ENCODE measurements around the gene FIBCD1.

The FIBCD1 gene, protein sequence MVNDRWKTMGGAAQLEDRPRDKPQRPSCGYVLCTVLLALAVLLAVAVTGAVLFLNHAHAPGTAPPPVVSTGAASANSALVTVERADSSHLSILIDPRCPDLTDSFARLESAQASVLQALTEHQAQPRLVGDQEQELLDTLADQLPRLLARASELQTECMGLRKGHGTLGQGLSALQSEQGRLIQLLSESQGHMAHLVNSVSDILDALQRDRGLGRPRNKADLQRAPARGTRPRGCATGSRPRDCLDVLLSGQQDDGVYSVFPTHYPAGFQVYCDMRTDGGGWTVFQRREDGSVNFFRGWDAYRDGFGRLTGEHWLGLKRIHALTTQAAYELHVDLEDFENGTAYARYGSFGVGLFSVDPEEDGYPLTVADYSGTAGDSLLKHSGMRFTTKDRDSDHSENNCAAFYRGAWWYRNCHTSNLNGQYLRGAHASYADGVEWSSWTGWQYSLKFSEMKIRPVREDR

DNA sequence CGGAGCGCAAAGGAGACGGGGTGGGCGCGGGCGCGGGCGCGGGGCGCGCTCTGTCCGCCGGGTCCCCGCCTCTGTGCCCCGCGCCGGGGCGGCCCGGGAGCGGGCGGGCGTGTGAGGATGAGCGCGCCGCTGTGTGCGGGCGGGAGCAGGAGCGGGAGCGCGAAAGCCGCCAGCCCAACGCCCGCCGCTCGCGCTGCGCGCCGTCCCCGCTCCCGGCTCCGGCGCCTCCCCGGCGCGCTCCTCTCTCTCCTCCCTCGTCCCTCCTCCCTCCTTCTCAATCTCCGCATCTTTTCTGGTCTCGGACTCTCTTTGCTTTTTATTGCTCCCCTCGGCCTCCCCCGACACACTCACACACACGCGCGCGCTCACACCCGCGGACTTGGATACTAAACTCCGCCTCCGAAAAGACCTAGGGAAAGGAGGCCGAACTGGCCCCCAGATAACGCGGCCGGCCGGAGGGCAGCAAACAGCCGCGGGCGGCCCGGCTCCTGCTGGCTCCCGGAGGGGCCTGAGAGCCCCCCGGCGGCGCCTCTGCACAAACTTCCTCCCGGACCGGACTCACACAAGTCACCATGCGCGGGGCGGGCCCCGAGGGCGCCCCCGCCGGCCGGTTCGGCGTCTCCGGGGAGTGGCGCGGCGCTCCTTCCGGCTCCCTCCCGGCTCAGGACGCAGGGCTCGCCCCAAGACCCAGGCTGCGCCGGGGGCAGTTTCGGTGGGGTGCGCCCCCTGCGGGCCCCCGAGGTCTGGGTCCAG lies at the start of gene FIBCD1:
FIBCD1 (minus strand) TSS at position 596 of the 753 bp plus-strand sequence. CDS start 640 bp downstream, outside the sequence.
- DNase-seq (ENCODE audit: low read depth), result no peak
- peak within 1 kb of the TSS; percentile 57 for H3K4me3 ChIP-seq (ENCODE audit: low read depth, low read length)

DNA sequence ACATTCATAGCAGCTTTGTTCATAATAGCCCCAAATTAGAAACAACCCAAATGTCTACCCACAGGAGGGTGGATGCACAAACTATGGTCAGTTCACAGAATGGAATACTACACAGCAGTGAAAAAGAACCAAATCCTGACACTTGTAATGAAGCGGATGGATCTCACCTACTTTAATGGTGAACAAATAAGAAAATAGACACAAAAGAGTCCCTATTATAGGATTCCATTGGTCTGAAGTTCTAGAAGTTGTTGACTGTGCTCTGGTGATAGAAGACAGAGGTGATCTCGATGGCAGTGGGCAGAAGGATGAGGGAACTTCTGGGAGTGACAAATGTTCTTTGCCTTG lies 49.3 kb upstream of the FIBCD1 start:
- H3K4me3 ChIP-seq (ENCODE audit: low read depth, low read length), result no peak overlapping the region
- DNase-seq (ENCODE audit: low read depth), result no peak

DNA sequence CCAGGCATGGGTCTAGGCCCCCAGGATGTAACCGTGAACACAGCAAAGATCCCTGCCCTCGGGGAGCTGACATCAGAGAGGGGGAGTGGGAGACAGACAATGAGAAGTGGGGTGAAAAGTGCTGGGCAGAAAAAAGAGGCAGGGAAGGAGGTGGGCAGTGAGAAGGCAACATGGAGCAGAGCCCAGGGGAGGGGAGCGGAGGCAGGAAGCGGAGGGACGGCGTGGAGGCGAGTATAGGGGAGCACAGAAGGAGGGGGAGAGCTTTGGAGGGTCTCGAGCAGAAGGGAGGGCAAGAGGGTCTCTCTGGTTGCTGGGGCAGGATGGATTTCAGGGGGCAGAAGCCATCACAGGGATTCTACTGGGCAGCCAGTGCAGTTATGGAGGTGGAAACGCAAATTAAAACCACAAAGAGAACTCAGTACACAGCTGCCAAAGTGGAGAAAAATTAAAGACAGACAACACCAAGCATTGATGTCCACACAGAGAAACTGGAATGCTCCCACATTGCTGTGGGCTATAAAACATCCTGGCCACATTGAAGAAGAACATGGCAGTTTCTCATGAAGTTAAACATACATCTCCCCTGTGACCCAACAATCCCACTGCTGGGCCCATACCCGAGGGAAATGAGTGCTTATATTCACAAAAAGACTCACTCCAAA lies 48.8 kb upstream of the FIBCD1 start:
- no peak for DNase-seq (ENCODE audit: low read depth)
- H3K4me3 ChIP-seq (ENCODE audit: low read depth, low read length), result no peak overlapping the region

DNA sequence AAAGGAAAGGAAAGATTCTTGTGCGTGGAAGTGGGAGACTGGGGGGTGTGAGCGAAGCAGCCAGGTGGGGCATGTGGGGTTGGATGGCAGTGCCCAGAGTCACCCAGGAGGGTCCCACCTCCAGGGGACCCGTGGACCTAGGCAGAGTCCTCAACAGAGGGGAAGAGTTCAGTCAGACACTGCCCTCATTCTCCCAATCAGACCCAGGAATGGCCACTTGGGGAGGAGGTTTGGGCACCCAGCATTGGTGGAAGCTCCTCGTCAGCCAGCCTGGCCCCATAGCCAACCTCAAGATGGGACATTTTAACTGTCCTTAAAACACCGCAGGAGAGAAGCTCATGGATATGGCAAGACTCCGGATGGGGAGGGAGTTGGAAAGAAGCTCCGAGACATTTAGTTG lies 48.0 kb upstream of the FIBCD1 start:
- no peak overlapping the region for H3K4me3 ChIP-seq (ENCODE audit: low read depth, low read length)

DNA sequence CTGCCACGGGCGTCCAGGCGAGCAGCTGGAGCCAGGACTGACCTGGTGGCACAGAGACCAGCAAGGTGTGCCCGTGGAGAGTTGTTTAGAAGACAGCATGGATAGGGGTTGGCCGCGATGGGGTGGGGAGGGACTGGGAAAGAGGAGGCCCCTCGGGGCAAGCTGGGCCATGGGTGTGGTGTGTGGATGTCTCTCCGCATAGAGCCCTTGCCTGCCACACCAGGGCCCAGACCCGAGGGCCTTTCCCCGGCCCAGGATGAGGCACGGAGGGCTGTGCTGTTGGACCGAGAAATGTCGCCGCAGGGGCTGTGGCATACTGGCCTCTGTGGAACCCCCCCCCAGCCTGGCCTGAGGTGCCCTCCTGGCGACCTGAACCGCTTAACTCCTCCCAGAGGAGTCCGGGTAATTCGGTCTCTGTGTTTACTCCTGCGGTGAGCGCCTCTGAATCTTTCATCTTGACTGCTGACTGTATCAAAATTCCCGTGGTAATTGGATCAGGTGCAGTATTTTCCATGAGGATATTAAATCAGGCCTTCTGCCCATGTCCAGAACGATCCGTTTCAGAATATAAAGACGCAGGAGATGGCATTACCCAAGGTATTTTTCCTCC lies 47.4 kb upstream of the FIBCD1 start:
- no peak for DNase-seq (ENCODE audit: low read depth)
- H3K4me3 ChIP-seq (ENCODE audit: low read depth, low read length), result no peak overlapping the region

More for the DNA sequence above, 48.0 kb upstream of the FIBCD1 start:
- no peak for DNase-seq (ENCODE audit: low read depth)

DNA sequence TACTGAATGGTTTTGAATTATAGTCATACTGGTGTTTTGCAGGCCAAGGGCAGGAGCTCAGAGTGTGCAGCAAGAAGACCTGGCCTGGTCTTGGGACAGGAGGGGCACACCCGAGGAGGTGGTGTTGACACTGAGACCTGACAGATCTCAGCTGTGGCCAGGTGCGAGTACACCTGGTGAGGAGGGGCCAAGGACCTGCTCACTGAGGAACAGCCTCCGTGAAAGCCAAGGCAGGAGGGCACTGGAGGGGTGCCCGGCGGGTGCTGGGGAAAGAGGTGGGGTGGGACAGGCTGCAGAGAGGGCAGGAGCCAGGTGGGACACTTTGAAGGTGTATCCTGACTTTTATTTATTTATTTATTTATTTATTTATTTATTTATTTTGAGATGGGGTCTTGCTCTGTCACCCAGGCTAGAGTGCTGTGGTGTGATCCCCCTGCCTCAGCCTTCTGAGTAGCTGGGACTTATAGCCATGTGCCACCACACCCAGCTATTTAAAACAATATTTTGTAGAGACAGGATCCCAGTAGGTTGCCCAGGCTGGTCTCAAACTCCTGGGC lies 46.6 kb upstream of the FIBCD1 start:
- H3K4me3 ChIP-seq (ENCODE audit: low read depth, low read length), result no peak overlapping the region
- no peak for DNase-seq (ENCODE audit: low read depth)

DNA sequence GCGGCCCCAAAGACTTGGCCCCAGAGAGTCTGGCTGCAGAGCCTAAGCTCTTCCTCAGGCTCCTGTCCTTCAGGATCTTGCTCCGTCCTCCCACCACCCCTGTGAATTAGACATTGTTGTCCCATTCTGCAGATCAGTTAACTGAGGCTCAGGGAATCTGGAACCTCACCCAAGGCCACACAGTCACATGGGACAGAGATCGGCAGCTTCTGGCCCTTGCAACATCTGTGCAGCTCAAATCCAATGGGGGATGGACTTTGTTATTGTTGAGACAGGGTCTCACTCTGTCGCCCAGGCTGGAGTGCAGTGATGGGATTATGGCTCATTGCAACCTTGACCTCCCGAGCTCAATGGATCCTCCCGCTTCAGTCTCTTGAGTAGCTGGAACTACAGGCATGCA lies 46.0 kb upstream of the FIBCD1 start:
- H3K4me3 ChIP-seq (ENCODE audit: low read depth, low read length), result no peak overlapping the region
- DNase-seq (ENCODE audit: low read depth), result no peak

DNA sequence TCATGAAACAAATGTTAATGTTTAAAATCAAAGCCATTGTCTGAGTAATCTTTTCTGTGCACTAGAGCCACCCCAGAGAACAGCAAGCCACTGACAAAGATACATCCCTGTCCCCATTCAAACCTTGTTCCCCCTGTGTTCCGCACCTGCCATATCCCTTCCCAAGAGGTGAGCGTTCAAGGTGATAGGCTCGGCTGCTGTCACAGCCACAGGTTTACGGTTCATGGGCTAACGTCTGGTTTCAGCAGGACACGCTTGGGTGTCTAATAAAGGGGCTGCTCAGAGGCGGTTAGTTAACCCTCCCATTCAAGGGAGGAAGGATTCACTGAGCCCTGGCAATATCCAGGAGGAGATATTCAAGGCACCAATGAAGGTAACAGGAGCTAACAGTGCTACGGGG lies 45.5 kb upstream of the FIBCD1 start:
- no peak for DNase-seq (ENCODE audit: low read depth)
- H3K4me3 ChIP-seq (ENCODE audit: low read depth, low read length), result no peak overlapping the region

DNA sequence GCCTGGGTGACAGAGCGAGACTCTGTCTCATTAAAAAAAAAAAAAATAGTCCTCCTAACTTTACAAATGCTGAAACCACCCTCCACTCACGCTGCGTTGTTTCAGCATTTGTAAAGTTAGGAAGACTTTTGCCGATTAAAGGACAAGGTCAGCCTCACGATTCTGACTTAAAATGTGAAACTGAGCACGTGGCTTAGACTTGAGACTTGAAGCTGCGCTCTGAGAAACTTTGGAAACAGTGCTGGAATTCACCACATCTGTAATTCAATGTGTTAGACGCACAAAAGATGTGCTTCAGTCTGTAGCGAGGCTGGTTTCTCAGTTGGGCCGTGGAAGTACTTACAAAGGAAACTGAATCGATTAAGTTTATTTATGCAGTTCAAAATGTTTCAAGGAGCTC lies 44.9 kb upstream of the FIBCD1 start:
- DNase-seq (ENCODE audit: low read depth), result no peak

DNA sequence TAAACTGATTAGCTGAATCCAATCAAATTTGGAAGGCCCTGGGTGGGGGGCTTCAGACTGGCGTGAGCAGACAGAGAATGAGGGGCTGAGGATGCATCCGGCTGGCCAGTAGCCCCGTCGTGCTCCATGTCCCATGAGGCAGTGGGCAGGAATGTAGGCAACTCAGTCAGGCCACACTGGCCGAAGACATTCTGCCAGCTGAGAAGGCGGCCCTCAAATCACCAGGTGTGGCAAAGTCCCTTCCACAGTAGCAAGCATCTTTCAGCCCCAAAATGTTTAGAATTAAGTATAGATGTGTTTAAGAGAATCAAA lies 44.3 kb upstream of the FIBCD1 start:
- no peak overlapping the region for H3K4me3 ChIP-seq (ENCODE audit: low read depth, low read length)
- no peak for DNase-seq (ENCODE audit: low read depth)

More for the DNA sequence above, 44.9 kb upstream of the FIBCD1 start:
- H3K4me3 ChIP-seq (ENCODE audit: low read depth, low read length), result no peak overlapping the region

DNA sequence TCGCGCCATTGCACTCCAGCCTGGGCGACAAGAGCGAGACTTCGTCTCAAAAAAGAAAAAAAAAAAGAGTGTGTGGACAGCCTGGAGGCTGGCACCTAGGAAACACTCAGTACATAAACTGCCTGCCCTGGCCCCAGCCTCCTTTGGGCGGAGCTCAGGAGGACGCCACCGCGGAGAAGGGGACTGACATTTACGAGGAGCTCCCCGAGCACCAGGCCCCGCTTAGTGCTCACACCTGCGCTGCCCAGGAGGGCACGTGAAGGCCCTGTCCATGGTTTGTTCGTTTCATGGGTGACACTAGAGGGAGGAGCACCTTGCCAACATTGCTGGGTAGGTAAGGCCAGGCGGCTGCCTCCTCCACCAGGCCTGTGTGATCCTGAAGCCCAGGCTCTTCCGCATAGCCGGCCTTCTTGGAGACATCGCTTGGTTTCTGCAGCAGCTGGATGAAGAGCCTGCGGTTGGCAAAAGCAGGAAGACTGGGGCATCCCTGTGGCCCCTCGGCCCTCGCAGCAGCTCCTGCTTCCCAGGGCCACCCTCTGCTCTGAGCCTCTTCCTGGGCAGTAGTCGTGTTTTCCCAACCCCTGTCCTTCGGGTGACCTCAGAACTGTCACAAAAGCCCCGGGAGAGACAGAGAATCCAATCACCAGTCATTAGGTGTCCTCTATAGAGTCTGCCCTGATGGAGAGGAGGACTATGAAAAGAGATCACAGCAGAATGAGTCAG lies 43.8 kb upstream of the FIBCD1 start:
- DNase-seq (ENCODE audit: low read depth), result no peak

DNA sequence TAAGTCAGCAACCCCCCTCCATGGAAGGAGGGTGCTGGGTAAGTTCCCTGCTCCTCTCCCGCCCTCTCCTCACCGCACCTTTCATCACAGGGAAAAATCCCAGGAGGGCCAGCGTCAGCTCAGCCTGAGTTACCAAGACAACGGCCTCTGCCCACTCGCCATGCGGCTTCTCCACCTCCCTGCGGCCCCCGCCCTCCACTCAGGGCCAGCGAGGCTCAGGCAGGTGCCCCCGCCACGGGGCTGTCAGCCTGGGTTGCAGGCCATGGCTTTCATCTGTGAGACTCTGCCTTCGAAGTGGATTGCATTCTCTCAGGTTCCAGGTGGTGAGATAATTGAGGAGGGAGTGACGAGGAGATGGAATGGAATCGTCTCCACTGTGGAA lies 42.7 kb upstream of the FIBCD1 start:
- H3K4me3 ChIP-seq (ENCODE audit: low read depth, low read length), result no peak overlapping the region
- no peak for DNase-seq (ENCODE audit: low read depth)

More for the DNA sequence above, 43.8 kb upstream of the FIBCD1 start:
- no peak overlapping the region for H3K4me3 ChIP-seq (ENCODE audit: low read depth, low read length)

DNA sequence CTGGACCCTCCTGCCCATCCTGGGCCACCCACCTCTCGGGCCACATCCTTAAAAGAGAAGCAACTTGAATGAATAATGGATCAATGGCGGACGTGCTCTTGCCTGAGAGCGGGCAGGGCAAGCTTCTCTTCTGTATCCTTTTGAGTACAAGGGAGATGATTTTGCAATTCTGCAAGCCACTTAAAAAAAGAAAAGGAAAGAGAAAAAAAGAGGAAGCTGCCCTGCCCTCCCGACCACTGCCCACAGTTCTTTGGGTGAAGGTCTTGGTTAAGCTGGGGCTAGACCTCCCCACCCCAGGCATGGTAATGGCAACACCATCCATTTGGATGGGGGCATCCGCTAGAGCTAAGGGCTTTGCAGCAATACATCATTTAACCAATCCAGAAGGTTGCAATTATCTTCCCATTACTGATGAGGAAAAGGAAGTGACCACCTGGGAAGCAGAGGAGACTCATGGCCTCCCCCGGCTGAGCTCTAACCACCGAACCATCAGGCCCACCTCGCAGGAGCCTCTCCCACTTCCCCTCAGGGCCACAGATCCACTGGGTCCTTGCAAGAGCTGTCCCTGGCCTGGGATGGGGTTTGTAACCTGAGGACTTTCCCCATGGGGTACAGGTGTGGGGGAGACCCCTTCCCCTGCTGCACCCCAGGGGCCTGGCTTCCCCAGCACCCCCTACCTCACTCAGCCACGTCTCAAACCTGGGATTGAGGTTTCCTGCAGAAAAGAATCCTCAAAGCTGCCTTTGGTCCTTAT lies 42.1 kb upstream of the FIBCD1 start:
- H3K4me3 ChIP-seq (ENCODE audit: low read depth, low read length), result no peak overlapping the region
- DNase-seq (ENCODE audit: low read depth), result no peak

DNA sequence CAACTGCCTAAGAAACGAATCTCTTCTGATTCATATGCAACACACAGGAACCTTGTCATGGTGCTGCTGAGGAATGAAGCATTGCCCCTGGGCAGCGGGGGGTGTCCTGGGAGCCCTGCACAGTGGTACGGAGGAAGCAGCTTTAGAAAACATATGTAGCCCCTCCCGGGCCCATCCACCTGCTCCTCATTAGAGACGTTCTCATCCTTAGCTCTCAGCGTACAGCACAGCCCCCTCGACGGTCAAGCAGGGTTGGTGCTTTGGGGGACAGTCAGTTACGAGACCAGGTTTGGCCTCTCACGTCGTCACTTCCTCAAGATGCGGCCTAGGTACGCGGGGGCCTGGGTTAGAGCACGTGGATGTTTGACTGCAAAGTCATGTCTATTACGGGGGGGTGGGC lies 41.5 kb upstream of the FIBCD1 start:
- DNase-seq (ENCODE audit: low read depth), result no peak
- no peak overlapping the region for H3K4me3 ChIP-seq (ENCODE audit: low read depth, low read length)

DNA sequence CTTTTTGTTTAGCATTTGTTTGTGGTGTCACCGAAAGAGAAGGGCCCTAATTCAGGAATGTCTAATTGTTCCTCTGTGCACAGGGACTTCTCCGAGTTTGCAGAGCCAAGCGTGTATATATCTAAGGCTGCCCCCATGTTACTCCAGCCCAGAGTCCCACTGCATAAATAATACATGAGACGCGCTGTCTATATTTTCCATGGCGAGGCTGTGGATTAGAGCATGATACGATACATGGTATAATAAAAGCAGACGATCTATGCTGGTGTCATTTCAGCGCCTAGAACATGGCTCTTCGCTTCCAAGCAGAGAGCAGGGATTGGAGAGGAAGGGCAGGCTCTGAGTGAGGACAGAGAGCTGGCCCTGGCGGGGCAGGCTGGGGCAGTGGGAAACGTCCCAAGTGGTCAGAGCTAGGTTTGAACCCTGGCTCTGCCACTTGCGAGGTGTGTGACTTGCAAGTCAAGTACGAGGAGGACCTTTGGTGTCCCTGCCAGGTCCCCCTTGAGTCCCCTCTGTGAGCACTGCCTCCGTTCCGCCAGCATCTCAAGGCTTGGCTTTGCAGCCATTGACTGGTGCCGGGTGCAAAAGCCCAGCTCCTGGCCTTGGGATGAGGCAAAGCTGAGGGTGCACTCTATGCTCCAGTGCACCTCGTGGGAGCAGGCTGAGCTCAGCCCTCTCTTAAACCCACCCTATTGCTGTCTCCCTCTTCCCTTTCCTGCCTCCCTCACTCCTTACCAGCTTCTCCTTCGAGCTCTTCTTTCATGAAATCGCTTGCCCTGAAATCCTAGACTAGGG lies 40.7 kb upstream of the FIBCD1 start:
- H3K4me3 ChIP-seq (ENCODE audit: low read depth, low read length), result no peak overlapping the region
- DNase-seq (ENCODE audit: low read depth), result no peak

DNA sequence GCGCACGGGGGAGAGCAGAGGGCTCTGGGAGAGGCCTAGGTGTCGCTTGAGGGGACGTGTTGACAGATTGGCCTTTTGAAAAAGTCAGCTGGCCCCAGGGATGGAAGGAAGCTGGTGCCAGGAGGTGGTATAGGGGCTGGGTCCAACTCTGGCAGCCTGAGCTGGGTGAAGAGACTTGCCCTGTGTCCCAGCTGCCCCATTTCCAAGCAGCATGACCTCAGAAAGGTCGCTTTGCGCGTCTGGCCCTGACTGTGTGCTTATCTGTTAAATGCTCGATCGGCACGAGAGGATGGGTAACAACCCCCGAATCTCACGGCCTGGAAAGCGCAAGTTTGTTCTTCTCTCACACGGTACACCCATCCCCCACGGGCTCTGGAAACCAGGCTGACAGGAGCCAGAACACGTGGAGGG lies 38.8 kb upstream of the FIBCD1 start:
- no peak overlapping the region for H3K4me3 ChIP-seq (ENCODE audit: low read depth, low read length)
- DNase-seq (ENCODE audit: low read depth), result no peak

DNA sequence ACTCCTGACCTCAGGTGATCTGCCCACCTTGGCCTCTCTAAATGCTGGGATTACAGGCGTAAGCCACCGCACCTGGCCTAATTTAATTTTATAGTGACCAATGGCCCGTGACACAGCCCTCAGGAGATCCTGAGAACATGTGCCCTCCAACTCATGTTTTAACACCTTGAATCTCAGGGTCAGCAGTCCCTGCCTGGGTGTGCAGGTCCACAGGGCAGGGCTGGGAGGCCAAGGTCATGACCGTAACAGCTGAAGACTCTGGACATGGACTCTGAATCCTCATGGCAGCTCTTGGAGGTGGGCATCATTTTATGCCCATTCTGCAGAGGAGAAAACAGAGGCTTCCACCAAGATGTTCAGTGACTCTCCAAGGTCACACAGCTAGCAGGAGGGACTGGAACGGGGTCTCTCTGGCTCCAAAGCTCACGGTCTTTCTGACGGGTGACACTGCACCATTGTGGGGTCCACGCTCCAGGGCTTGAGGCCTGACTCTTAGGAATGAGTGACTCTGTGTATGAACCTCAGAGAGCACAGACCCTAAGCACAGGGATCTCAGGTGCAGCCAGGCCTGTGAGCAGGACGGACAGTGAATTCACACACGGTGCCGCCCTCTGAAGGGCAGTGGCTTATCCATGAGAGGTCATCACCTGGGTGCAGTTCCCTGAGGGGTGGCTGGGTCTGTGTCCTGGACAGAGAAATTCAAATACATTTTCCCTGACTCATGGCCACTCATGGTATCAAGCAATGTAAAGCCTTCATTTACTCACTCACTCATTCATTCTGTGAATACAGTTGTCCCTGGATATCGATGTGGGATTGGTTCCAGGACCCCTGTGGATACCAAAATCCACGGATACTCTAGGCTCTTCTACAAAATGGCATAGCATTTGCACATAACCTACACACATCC lies 37.1 kb upstream of the FIBCD1 start:
- H3K4me3 ChIP-seq (ENCODE audit: low read depth, low read length), result no peak overlapping the region

More for the DNA sequence above, 37.1 kb upstream of the FIBCD1 start:
- DNase-seq (ENCODE audit: low read depth), result no peak

All from skeletal muscle cell (primary cell).